ENCODE measurements around the gene UROS.

- TF ChIP-seq CTCF (conservative IDR thresholded peaks at IDR 0.05; ENCODE audit: low read length) (no peak), EZH2phosphoT487 (IDR thresholded peaks at IDR 0.05; ENCODE audit: borderline replicate concordance) (no peak)
These were observed 75.6 kb downstream of the UROS start for GRCh38 chr10:125747417-125747816.

All from Loucy (cell line).